ENCODE measurements around the gene USP19. TPM values are rescaled to one million over a fixed set of nuclear protein-coding genes. Genes with fewer than 3 reads are reported as not detected.

Gene USP19
- total RNA-seq, 4 donors from 2014 or later: 71.6 to 151 (median 77.4) TPM

- intact Hi-C loops (cut with DNase I; ENCODE audit: low total_unique reads): no loop called here
- 2% methylated on average over 37 to 50 of the region's 50 CpGs for WGBS, 2 donors
- DNase-seq (ENCODE audit: low spot score in 2 of 2): peak; percentile 95 to 99
Measured at GRCh38 chr3:49104427-49105291, 16.0 kb downstream of the USP19 start, which contains the start of gene QARS1. Gene QARS1 (minus strand): TSS chr3:49104757. CDS start chr3:49104733, 24 bp downstream.

GRCh38 chr3:49104052-49104426 is 16.6 kb downstream of the USP19 start:
- 0 to 3% methylated on average over 8 of the region's 8 CpGs for WGBS, 2 donors
- intact Hi-C loops (cut with DNase I; ENCODE audit: low total_unique reads): no loop called here
- H3K4me3 ChIP-seq (ENCODE audit: low read depth, poor library complexity, severe bottlenecking): peak overlapping the region; percentile 84
- TF ChIP-seq POLR2A (IDR thresholded peaks at IDR 0.05) (no peak), CTCF (IDR thresholded peaks at IDR 0.05) (no peak)
- no peak for DNase-seq (ENCODE audit: low spot score in 2 of 2)

More at GRCh38 chr3:49104427-49105291, 16.0 kb downstream of the USP19 start, which contains the start of gene QARS1:
- H3K4me3 ChIP-seq (ENCODE audit: low read depth, poor library complexity, severe bottlenecking): peak within 1 kb of the TSS; percentile 84
- TF ChIP-seq CTCF (IDR thresholded peaks at IDR 0.05): no peak
- no peak for TF ChIP-seq POLR2A (IDR thresholded peaks at IDR 0.05)

- WGBS, 2 donors: 91 to 94% methylated on average over 11 of the region's 11 CpGs
- TF ChIP-seq CTCF (IDR thresholded peaks at IDR 0.05) (no peak), POLR2A (IDR thresholded peaks at IDR 0.05) (no peak)
- intact Hi-C loops (cut with DNase I; ENCODE audit: low total_unique reads): no loop called here
- no peak for DNase-seq (ENCODE audit: low spot score in 2 of 2)
- H3K4me3 ChIP-seq (ENCODE audit: low read depth, poor library complexity, severe bottlenecking): no peak overlapping the region
Measured at GRCh38 chr3:49100046-49100615, 20.5 kb downstream of the USP19 start.

GRCh38 chr3:49098910-49099630 is 21.6 kb downstream of the USP19 start:
- H3K4me3 ChIP-seq (ENCODE audit: low read depth, poor library complexity, severe bottlenecking): no peak overlapping the region
- intact Hi-C loops (cut with DNase I; ENCODE audit: low total_unique reads): no loop called here
- WGBS, 2 donors: 83 to 87% methylated on average over 13 of the region's 13 CpGs
- no peak for DNase-seq (ENCODE audit: low spot score in 2 of 2)
- no peak for TF ChIP-seq POLR2A (IDR thresholded peaks at IDR 0.05)
- no peak for TF ChIP-seq CTCF (IDR thresholded peaks at IDR 0.05)

GRCh38 chr3:49098429-49098828 is 22.2 kb downstream of the USP19 start:
- TF ChIP-seq CTCF (IDR thresholded peaks at IDR 0.05): no peak
- TF ChIP-seq POLR2A (IDR thresholded peaks at IDR 0.05): no peak
- intact Hi-C loops (cut with DNase I; ENCODE audit: low total_unique reads): no loop called here
- no peak overlapping the region for H3K4me3 ChIP-seq (ENCODE audit: low read depth, poor library complexity, severe bottlenecking)
- WGBS, 2 donors: 54 to 57% methylated on average over 5 of the region's 5 CpGs
- DNase-seq (ENCODE audit: low spot score in 2 of 2): no peak

Data from lower leg skin (tissue), 4 donors.